ENCODE data around the gene VTCN1. TPM values are rescaled to one million over a fixed set of nuclear protein-coding genes. Genes with fewer than 3 reads are reported as not detected.

The VTCN1 gene
- total and polyA plus RNA-seq, 2 of the 8 experiments (the other 6 are each of a cell fraction or from before 2014, with no cell fraction given): 0.32 TPM; not detected in 1

- H3K4me1 ChIP-seq (replicated peaks in 1 of 4; ENCODE audit: control insufficient read depth in 3 of 4, insufficient read depth in 4 of 4, low read length in 3 of 4): peaks cover 2 to 3% (median 3%) of the 10 kb centered on the region in 4 experiments; a peak in 4 of 7 replicates
- H3K27me3 ChIP-seq (replicated peaks in 1 of 4; ENCODE audit: control insufficient read depth in 3 of 4, extremely low read depth in 1 of 4, insufficient read depth in 3 of 4, low read length in 3 of 4): no peaks in the 10 kb centered on the region
- H2BK120ac ChIP-seq (replicated peaks; ENCODE audit: low read depth, low read length): no peak overlapping the region
- no peak overlapping the region for H3K56ac ChIP-seq (replicated peaks; ENCODE audit: insufficient read length, low read depth, low read length)
- no peaks in the 10 kb centered on the region for H3K79me2 ChIP-seq (ENCODE audit: control insufficient read depth in 1 of 2, insufficient read depth in 2 of 2, low read length in 2 of 2)
- H2BK20ac ChIP-seq (ENCODE audit: low read length): no peak overlapping the region
- H2BK15ac ChIP-seq (ENCODE audit: low read length): no peak overlapping the region
- WGBS, 2 experiments (ENCODE audit: extremely low coverage in 1 of 2, insufficient coverage in 1 of 2, insufficient read length in 1 of 2, insufficient replicate concordance in 2 of 2, low coverage in 1 of 2, low lambda C conversion rate in 2 of 2, missing lambda C conversion rate in 1 of 2): 95% methylated on average over 2 of the region's 2 CpGs; no CpG with 5 or more reads in 1 of the 2 experiments
- no peak overlapping the region for H3K4ac ChIP-seq (replicated peaks; ENCODE audit: insufficient read length, low read depth, low read length)
- ChIA-PET POLR2A (ENCODE audit: partially characterized antibody) (interaction anchor here (1.5 kb wide), 1 partner anchor 13 kb away, joined by 5 read pairs; no protein-coding TSS in a partner anchor), CTCF (ENCODE audit: partially characterized antibody) (interaction anchor here (1.1 to 1.2 kb wide), 2 partner anchors 39 to 382 kb away, joined by 3 to 5 read pairs; no protein-coding TSS in a partner anchor)
- H2BK12ac ChIP-seq (ENCODE audit: low read depth, low read length): no peak overlapping the region
- H3K18ac ChIP-seq (ENCODE audit: extremely low read depth, low read length): no peak overlapping the region
- FAIRE-seq (no peak), DNase-seq (ENCODE audit: low read depth in 1 of 2, low spot score in 2 of 2) (no peak)
- no peak overlapping the region for H2AFZ ChIP-seq (ENCODE audit: low read length)
- H3K27ac ChIP-seq (ENCODE audit: low read depth, low read length): no peak overlapping the region
- no peak overlapping the region for H4K91ac ChIP-seq (replicated peaks; ENCODE audit: insufficient read length, low read length)
- H3K9ac ChIP-seq (replicated peaks in 1 of 4; ENCODE audit: extremely low read depth in 1 of 4, low read depth in 3 of 4, low read length in 3 of 4): no peak overlapping the region
- H2BK5ac ChIP-seq (ENCODE audit: low read depth, low read length): no peak overlapping the region
- H3K14ac ChIP-seq (ENCODE audit: insufficient read length): no peak overlapping the region
- H3K36me3 ChIP-seq (ENCODE audit: control insufficient read depth in 2 of 4, insufficient read depth in 4 of 4, low read length in 3 of 4): peaks cover 5 to 63% (median 25%) of the 10 kb centered on the region in 4 experiments
- no peak overlapping the region for H4K8ac ChIP-seq (ENCODE audit: extremely low read depth, insufficient read depth, low read length)
- H3K4me2 ChIP-seq (ENCODE audit: insufficient read depth in 1 of 2, low read depth in 2 of 2, low read length in 2 of 2): no peak overlapping the region
- H3K23me2 ChIP-seq (ENCODE audit: low read depth, low read length): no peaks in the 10 kb centered on the region; the same call in none of the 2 replicates
- H3K9me3 ChIP-seq (ENCODE audit: insufficient read depth in 2 of 2, low read depth in 1 of 2, low read length in 1 of 2): no peaks in the 10 kb centered on the region
- no peak overlapping the region for H4K5ac ChIP-seq (ENCODE audit: insufficient read length, low read depth, low read length)
- no peak overlapping the region for H2AK5ac ChIP-seq (ENCODE audit: low read depth, low read length)
- no peak overlapping the region for H3K4me3 ChIP-seq (ENCODE audit: extremely low read depth in 1 of 4, insufficient read depth in 2 of 4, low read depth in 3 of 4, low read length in 4 of 4)
- no peaks in the 10 kb centered on the region for H3K79me1 ChIP-seq (ENCODE audit: low read depth, low read length)
- H3K23ac ChIP-seq (ENCODE audit: insufficient read length): no peak overlapping the region
- H4K20me1 ChIP-seq (replicated peaks in 1 of 2; ENCODE audit: control insufficient read depth in 1 of 2, insufficient read depth in 2 of 2, low read length in 2 of 2): peaks cover 0 to 3% of the 10 kb centered on the region in 2 experiments
- TF ChIP-seq MAX (IDR thresholded peaks at IDR 0.05) (no peak), SRF (IDR thresholded peaks at IDR 0.05; ENCODE audit: low read depth, low read length) (no peak), BACH1 (IDR thresholded peaks at IDR 0.05; ENCODE audit: low read length) (no peak), ASH2L (IDR thresholded peaks at IDR 0.05; ENCODE audit: low read length) (no peak), KDM4A (IDR thresholded peaks at IDR 0.05; ENCODE audit: low read depth, low read length, severe bottlenecking) (no peak), GTF2F1 (IDR thresholded peaks at IDR 0.05; ENCODE audit: borderline replicate concordance, low read depth, low read length) (no peak), BRCA1 (IDR thresholded peaks at IDR 0.05; ENCODE audit: low read depth, low read length) (no peak), RFX5 (IDR thresholded peaks at IDR 0.05; ENCODE audit: borderline replicate concordance, low read depth, low read length) (no peak), BCL11A (IDR thresholded peaks at IDR 0.05; ENCODE audit: low read depth in 2 of 2, low read length in 2 of 2) (no peak), ATF2 (IDR thresholded peaks at IDR 0.05; ENCODE audit: low read length) (no peak), TCF12 (IDR thresholded peaks at IDR 0.05; ENCODE audit: low read depth, low read length) (no peak), NRF1 (IDR thresholded peaks at IDR 0.05; ENCODE audit: low read depth, low read length) (no peak), TBP (IDR thresholded peaks at IDR 0.05; ENCODE audit: low read depth, low read length) (no peak)
These were observed 103.4 kb downstream of the VTCN1 start for GRCh38 chr1:117107364-117107763.

Measured in H1 (cell line).